Mesendoderm (in vitro differentiated cells): ENCODE results near the gene ATP10A.

Experiments used
- DNase-seq: peaks from one replicate; pipeline ENCODE4 v3.0.0; 2013
- H2AK5ac ChIP-seq: 2 replicates; pipeline ENCODE4 v1.6.1; 2013; ENCODE audit warnings: low read length, inconsistent platforms
- H2BK120ac ChIP-seq: 2 replicates; pipeline ENCODE4 v1.6.1; 2013; ENCODE audit warnings: low read depth, mild to moderate bottlenecking, low read length, moderate library complexity, mixed read lengths
- H2BK15ac ChIP-seq: replicated peaks from 2 replicates; pipeline ENCODE4 v1.6.1; 2013; ENCODE audit warnings: low read depth, mild to moderate bottlenecking, moderate library complexity
- H2BK5ac ChIP-seq: 2 replicates; pipeline ENCODE4 v1.6.1; 2013; ENCODE audit warnings: low read length, inconsistent platforms
- H3K18ac ChIP-seq: 2 replicates; pipeline ENCODE4 v1.6.1; 2013; ENCODE audit warnings: mild to moderate bottlenecking, low read length, mixed read lengths
- H3K23ac ChIP-seq: one replicate; pipeline ENCODE4 v1.6.1; 2013; ENCODE audit warnings: low read length
- H3K27ac ChIP-seq: 2 replicates; pipeline ENCODE4 v1.5.1; 2013; ENCODE audit warnings: low read depth, mild to moderate bottlenecking, inconsistent platforms, low read length, moderate library complexity
- H3K27me3 ChIP-seq: 2 replicates; pipeline ENCODE4 v1.6.1; 2013; ENCODE audit warnings: low read length, control low read depth, mild to moderate bottlenecking, inconsistent platforms; ENCODE audit not compliant: insufficient read depth, poor library complexity
- H3K36me3 ChIP-seq: 2 replicates; pipeline ENCODE4 v1.6.1; 2013; ENCODE audit warnings: low read length, inconsistent platforms; ENCODE audit not compliant: control insufficient read depth, insufficient read depth
- H3K4ac ChIP-seq: one replicate; pipeline ENCODE4 v1.6.1; 2013; ENCODE audit warnings: low read depth, mild to moderate bottlenecking, low read length, moderate library complexity
- H3K4me1 ChIP-seq: 2 replicates; pipeline ENCODE4 v1.6.1; 2013; ENCODE audit warnings: low read depth, low read length, inconsistent platforms; ENCODE audit not compliant: control insufficient read depth
- H3K4me2 ChIP-seq: 2 replicates; pipeline ENCODE4 v1.6.1; 2013; ENCODE audit warnings: low read length
- H3K4me3 ChIP-seq: 2 replicates; pipeline ENCODE4 v1.5.1; 2013; ENCODE audit warnings: mild to moderate bottlenecking, low read length
- H3K56ac ChIP-seq: one replicate; pipeline ENCODE4 v1.6.1; 2013; ENCODE audit warnings: low read length
- H3K79me1 ChIP-seq: 2 replicates; pipeline ENCODE4 v1.6.1; 2013; ENCODE audit warnings: low read length, inconsistent platforms
- H3K79me2 ChIP-seq: 2 replicates; pipeline ENCODE4 v1.6.1; 2013; ENCODE audit warnings: mild to moderate bottlenecking, low read length; ENCODE audit not compliant: control insufficient read depth, insufficient read depth
- H3K9ac ChIP-seq: 2 replicates; pipeline ENCODE4 v1.6.1; 2013; ENCODE audit warnings: low read length, inconsistent platforms
- H4K5ac ChIP-seq: one replicate; pipeline ENCODE4 v1.6.1; 2013; ENCODE audit warnings: low read length
- H4K8ac ChIP-seq: one replicate; pipeline ENCODE4 v1.6.1; 2013; ENCODE audit warnings: low read depth, mild to moderate bottlenecking, control low read depth, low read length, moderate library complexity
- WGBS: extraction: QIAGEN DNeasy Blood & Tissue Kit; methylation state at CpG from one replicate; pipeline ENCODE4 v1.1.7; 2013; ENCODE audit warnings: low lambda C conversion rate, missing lambda C conversion rate; ENCODE audit not compliant: insufficient coverage; ENCODE audit errors: extremely low coverage; 5-methylcytosine and 5-hydroxymethylcytosine counted together

ATP10A gene

GRCh38 chr15:25801586-25802284, 61.4 kb downstream of the ATP10A start:
- H2BK5ac ChIP-seq, result no peak overlapping the region
- H3K27ac ChIP-seq, result no peak overlapping the region
- H3K4me2 ChIP-seq, result no peak overlapping the region
- no peak overlapping the region for H3K9ac ChIP-seq
- no peak overlapping the region for H2BK120ac ChIP-seq
- no peaks in the 10 kb centered on the region for H3K79me1 ChIP-seq
- no peak overlapping the region for H3K18ac ChIP-seq
- no peak overlapping the region for H2AK5ac ChIP-seq
- no peak overlapping the region for H3K23ac ChIP-seq
- no peaks in the 10 kb centered on the region for H3K36me3 ChIP-seq
- no peak for DNase-seq
- no peak overlapping the region for H3K56ac ChIP-seq
- H3K27me3 ChIP-seq, result no peaks in the 10 kb centered on the region
- no peak overlapping the region for H3K4me3 ChIP-seq
- H2BK15ac ChIP-seq, result no peak overlapping the region
- H3K4me1 ChIP-seq, result no peaks in the 10 kb centered on the region
- no peak overlapping the region for H4K8ac ChIP-seq
- no peak overlapping the region for H3K4ac ChIP-seq
- H3K79me2 ChIP-seq, result no peaks in the 10 kb centered on the region
- WGBS, result no CpG with 5 or more reads among the region's 24 CpGs
- H4K5ac ChIP-seq, result no peak overlapping the region

DNA sequence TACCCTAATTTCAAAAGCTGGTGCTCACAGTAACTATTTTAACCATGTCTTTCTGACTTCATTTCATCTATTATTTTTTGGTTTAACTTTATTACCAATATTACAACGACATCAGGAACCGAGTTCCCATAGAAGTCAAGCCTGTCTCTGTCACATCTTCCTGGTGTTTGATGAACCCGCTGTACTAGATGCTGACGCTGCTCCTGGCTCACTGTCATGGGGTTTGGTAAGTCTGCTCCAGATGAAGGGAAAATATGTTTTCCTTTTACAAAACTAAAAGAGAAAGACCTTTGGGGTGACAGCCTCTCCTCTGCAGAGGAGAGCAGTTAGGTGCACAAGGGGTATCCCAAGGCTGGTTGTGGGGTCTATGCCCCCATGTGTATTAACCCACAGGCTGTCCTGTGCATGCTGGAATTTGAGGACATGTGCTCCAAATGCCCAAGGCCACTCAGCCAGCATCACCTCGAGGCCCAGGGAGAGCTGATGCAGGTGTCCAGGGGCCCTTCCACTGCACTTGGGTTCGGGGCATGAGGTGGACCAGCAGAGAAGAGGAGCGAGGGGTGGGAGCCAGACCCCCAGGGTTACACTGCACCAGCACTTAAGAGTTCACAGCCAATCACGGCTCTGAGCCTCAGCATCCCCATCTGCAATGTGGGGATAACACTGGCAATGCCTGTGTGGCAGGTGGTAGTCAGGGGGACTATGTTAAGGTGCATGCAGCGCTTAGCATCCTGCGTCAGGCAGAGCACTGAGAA, 62.2 kb downstream of the ATP10A start:
- DNase-seq, result no peak
- no peaks in the 10 kb centered on the region for H3K36me3 ChIP-seq
- no peak overlapping the region for H3K4me2 ChIP-seq
- H4K8ac ChIP-seq, result no peak overlapping the region
- WGBS, result no CpG with 5 or more reads among the region's 10 CpGs
- no peak overlapping the region for H2BK5ac ChIP-seq
- no peak overlapping the region for H3K4me3 ChIP-seq
- H3K4ac ChIP-seq, result no peak overlapping the region
- H3K79me1 ChIP-seq, result no peaks in the 10 kb centered on the region
- H3K27ac ChIP-seq, result no peak overlapping the region
- no peak overlapping the region for H2BK15ac ChIP-seq
- no peak overlapping the region for H2AK5ac ChIP-seq
- no peaks in the 10 kb centered on the region for H3K79me2 ChIP-seq
- H3K9ac ChIP-seq, result no peak overlapping the region
- no peak overlapping the region for H3K18ac ChIP-seq
- H3K56ac ChIP-seq, result no peak overlapping the region
- H3K27me3 ChIP-seq, result no peaks in the 10 kb centered on the region
- no peak overlapping the region for H4K5ac ChIP-seq
- H3K4me1 ChIP-seq, result no peaks in the 10 kb centered on the region
- H3K23ac ChIP-seq, result no peak overlapping the region
- no peak overlapping the region for H2BK120ac ChIP-seq

- Histone ChIP-seq H2BK120ac (no peak overlapping the region), H3K79me2 (no peaks in the 10 kb centered on the region), H3K27me3 (no peaks in the 10 kb centered on the region), H3K36me3 (no peaks in the 10 kb centered on the region), H3K9ac (no peak overlapping the region), H3K18ac (no peak overlapping the region), H3K4me3 (no peak overlapping the region), H2AK5ac (no peak overlapping the region), H3K23ac (no peak overlapping the region), H2BK15ac (no peak overlapping the region), H3K56ac (no peak overlapping the region), H3K27ac (no peak overlapping the region), H4K8ac (no peak overlapping the region), H2BK5ac (no peak overlapping the region), H3K4ac (no peak overlapping the region), H3K4me2 (no peak overlapping the region), H3K4me1 (no peaks in the 10 kb centered on the region), H3K79me1 (no peaks in the 10 kb centered on the region), H4K5ac (no peak overlapping the region)
- no peak for DNase-seq
- no CpG with 5 or more reads among the region's 19 CpGs for WGBS
Measured at GRCh38 chr15:25799906-25800700, 63.0 kb downstream of the ATP10A start.

DNA sequence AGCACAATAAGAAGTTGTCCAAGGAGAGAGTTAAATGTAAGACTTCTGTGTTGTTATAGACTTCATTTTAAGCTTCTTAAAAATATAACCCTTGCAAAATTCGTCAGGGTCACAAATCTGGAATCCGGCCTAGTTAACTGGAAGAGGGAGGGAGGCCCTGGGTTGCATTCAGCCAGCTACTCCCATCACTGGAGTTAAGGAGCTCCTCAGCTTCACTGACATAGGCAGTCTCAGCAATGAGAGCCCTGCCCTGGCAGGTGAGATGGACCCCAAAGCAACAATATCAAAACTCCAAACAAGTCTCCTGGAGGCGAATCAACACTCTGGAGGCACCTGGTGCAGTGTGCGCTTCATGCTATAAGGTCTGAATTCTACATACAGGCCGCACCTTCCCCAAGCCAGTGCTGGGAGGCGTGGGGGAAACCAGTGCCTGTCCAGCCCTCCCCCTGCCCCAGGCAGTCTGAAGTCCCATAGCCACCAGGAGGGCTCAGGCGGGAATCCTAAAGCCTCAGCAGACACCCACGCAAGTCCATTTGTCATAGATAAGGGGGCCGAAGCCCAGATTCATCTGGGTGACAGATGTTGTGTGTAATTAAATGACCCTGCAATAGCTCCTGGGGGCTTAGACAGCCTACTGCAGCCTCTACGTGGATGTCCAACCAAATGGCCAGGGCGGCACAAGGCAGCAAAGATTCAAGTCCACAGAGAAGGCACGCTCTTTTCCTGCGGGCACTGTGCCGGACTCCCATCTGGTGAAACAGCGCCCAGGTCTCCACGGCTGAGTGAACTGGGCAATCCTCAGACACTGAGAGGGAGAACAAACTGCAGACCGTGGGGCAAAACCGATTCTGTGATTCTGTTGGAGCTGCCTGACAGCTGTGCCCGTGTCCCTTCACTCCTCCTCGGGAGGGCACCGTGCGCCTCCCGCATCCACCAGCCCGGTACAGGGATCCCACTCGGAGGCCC, 64.9 kb downstream of the ATP10A start:
- WGBS, result no CpG with 5 or more reads among the region's 25 CpGs
- DNase-seq, result no peak

GRCh38 chr15:25797511-25797935, 65.6 kb downstream of the ATP10A start:
- Histone ChIP-seq H3K4ac (no peak overlapping the region), H2AK5ac (no peak overlapping the region), H2BK120ac (no peak overlapping the region), H3K27me3 (no peaks in the 10 kb centered on the region), H3K4me3 (no peak overlapping the region), H4K8ac (no peak overlapping the region), H3K79me2 (no peaks in the 10 kb centered on the region), H3K18ac (no peak overlapping the region), H2BK5ac (no peak overlapping the region), H3K4me1 (no peaks in the 10 kb centered on the region), H3K56ac (no peak overlapping the region), H3K23ac (no peak overlapping the region), H3K36me3 (no peaks in the 10 kb centered on the region), H3K27ac (no peak overlapping the region), H3K4me2 (no peak overlapping the region), H2BK15ac (no peak overlapping the region), H4K5ac (no peak overlapping the region), H3K9ac (no peak overlapping the region), H3K79me1 (no peaks in the 10 kb centered on the region)
- no CpG with 5 or more reads among the region's 8 CpGs for WGBS
- no peak for DNase-seq

More for the DNA sequence above, 64.9 kb downstream of the ATP10A start:
- Histone ChIP-seq H3K56ac (no peak overlapping the region), H3K9ac (no peak overlapping the region), H3K27me3 (no peaks in the 10 kb centered on the region), H2BK120ac (no peak overlapping the region), H3K4me2 (no peak overlapping the region), H3K36me3 (no peaks in the 10 kb centered on the region), H3K4ac (no peak overlapping the region), H2BK15ac (no peak overlapping the region), H2BK5ac (no peak overlapping the region), H3K4me3 (no peak overlapping the region), H4K5ac (no peak overlapping the region), H3K27ac (no peak overlapping the region), H4K8ac (no peak overlapping the region), H3K79me2 (no peaks in the 10 kb centered on the region), H3K4me1 (no peaks in the 10 kb centered on the region), H2AK5ac (no peak overlapping the region), H3K18ac (no peak overlapping the region), H3K23ac (no peak overlapping the region), H3K79me1 (no peaks in the 10 kb centered on the region)
